GM21423 (cell line): Measurements from ENCODE around the gene NPHP3.
"Not testable (repeated sequence)": the region's sequence is repeated elsewhere in the genome, so short reads cannot be mapped to it uniquely, and the experiment has no call there.

ENCODE experiments used
- ATAC-seq: cut with Tn5 transposase; IDR thresholded peaks from one replicate; pipeline ENCODE4 v1.9.1; 2021; ENCODE audit warnings: mild to moderate bottlenecking, moderate library complexity; ENCODE audit not compliant: unreplicated experiment

NPHP3 gene

DNA sequence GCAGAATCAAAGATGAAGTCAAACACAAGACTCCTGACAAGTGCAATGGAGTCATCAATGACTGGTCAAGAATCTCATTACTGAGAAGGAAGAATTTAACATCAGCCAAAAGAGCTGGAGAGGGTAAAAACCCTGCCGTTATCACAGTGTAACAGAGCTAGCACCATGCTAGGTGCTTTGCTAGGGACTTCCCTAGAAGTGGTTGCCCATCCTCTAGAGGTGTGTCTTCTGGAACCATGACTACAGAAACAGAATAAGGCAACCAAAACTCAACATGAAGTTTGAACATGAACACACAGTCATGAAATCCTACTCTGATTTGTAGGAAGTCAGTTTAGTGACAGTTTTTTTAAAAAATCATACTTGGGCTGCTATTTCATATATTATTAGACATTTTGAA is 72.1 kb downstream of the NPHP3 start:
- ATAC-seq, result no peak

DNA sequence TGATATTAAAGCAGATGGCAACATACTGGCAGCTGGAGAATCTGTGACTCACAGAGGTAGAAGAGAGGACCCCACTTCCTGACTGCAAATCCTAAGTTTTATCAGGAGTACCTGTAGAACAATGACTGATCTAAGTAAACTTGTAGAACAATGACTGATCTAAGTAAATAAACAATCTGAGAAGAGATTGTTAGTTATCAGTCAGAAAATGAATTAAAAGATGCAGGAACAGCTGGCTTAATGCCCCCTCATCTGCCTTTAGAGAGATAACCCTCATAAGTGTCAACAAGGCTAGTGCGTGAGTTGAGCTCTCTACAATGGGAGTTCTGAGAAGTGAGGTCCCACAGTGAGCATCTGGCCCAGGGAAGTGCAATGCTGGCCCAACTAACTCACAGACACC is 77.2 kb downstream of the NPHP3 start:
- ATAC-seq, result no peak

DNA sequence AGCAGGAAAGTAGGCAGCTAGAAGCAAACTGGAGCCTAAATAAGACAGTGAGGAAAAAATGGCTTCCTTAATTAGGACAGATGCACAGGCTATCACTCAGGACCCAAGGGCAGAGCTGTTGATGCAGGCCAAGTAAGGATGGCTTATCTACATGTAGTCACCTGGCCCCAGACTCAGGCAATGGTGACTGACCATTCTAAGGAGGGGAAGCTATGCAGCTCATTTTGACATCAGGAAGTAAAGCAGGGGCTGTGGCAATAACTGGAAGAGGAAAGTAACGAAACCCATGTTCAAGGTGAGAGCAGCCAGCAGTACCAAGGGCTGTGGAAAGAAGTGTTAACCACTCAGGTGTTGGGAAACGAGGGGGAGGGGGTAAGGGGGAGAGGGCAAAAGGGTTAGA is 78.8 kb downstream of the NPHP3 start:
- ATAC-seq, result no peak

DNA sequence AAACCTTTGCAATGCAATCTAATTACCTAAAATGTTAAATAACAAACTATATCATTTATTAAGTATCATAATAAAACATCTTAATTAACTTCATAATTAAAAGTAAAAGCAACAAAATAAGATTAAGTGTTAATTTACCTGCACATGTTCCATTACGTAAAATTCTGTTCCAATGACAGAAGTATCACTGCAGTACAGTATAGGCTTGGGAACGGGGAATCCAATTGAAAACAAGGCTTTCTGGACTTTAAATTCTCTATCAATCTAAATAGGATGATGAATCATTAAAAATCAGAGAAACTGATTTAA is 79.7 kb downstream of the NPHP3 start:
- ATAC-seq, result no peak

DNA sequence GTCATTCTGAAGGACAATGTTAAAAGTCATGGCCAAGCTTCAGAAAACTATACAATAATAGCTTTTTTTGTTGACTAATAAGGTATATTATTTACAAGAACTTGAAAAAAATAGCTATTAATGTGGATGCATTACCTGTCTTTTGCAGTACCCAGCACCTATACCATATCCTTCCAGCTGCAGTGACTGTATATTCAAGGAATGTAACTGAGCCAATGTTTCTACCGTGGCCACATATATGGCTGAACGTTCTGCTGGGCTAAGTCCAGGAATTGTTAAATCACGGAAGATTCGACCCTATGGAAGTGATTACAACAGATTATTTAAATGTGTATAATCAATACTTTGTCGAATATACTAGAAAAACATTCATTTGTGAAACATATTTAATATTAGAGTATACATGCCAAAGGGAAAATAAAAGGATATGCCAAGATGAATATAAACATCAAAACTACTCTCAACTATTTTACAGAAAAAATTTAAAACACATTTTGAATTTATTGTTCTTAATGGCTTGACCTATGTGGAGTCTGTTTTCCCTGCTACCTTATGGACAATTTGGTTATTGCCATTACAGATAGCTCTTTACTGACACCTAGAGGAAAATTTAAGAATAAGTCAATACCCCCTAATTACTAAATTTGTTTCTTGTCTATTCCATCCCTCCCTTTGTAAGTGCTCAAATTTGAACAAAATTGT is 80.2 kb downstream of the NPHP3 start:
- no peak for ATAC-seq

DNA sequence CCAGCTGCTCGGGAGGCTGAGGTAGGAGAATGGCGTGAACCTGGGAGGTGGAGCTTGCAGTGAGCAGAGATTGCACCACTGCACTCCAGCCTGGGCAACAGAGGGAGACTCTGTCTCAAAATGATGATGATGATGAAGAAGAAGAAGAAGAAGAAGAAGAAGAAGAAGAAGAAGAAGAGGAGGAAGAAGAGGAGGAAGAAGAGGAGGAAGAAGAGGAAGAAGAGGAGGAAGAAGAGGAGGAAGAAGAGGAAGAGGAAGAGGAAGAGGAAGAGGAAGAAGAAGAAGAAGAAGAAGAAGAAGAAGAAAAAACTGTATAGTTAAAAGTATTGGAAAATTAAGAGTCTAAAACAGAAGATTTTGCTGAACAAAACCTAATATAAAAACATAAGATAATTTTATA is 80.8 kb downstream of the NPHP3 start:
- ATAC-seq, result not testable (repeated sequence)

DNA sequence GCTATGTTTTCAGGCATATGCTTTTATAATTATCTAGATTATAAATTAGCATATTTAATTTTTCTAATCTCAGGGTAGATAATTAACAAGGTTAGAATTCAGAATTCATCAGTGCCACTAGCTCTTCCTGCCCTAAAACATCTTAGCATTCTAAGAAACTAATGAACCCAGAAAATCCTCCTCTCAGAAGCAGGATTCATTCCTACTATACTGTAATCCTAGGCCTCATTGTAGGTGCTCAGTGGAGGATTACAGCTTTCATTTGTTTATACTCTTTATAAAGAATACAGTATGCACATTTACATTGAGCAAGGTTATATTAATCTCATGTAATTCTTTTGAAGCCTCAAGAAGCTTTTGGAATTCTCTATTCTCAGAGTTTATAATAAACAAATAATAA is 83.5 kb downstream of the NPHP3 start:
- ATAC-seq, result no peak

DNA sequence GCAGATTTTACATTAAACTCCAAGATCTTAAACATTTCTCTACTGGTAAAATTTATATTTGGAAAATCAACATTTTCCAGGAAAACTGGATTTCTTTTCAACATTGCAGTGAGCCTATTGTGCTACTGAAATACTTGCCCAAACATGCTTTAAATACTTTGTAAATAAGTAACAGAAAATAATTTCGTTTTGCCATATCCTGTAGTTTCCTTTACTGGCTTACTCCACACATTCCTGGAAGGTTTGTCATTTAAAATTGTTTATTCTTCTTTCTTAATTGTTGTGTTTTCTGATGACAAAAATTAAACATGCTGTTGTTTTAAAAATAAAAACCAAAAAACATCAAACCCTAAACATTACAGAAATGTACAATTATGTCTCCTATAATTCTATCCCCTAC is 84.6 kb downstream of the NPHP3 start:
- no peak for ATAC-seq

DNA sequence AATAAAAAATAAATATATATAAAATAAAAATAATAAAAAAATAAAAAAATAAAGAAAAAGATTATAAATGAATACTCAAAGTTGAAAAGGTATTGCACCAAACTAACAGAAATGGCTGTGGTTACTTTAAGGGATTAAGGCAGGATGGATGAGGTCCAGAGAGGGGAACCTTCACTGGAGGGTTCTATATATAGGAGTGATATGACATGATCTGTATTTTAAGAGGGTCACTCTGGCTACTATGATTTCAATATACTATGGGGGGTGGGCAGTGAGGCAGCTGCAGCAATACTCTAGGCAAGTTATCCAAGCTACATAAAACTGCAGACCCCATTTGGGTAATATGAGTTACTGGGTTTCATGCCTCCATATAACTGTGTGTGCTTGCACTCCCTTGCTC is 87.2 kb downstream of the NPHP3 start:
- no peak for ATAC-seq
